RPMI8226 (cell line): ENCODE measurements around the gene DCLK1.
A peak's percentile ranks its signal among the peaks of the same experiment; 100 is the strongest.

Experiments
- DNase-seq: peaks from one replicate; pipeline ENCODE4 v3.0.0-alpha.2; 2015

DCLK1 gene

GRCh38 chr13:35732565-35732964 is 398.6 kb downstream of the DCLK1 start:
- DNase-seq, result no peak

- DNase-seq, result no peak
Observed at GRCh38 chr13:35731471-35731870, 399.7 kb downstream of the DCLK1 start.

DNA sequence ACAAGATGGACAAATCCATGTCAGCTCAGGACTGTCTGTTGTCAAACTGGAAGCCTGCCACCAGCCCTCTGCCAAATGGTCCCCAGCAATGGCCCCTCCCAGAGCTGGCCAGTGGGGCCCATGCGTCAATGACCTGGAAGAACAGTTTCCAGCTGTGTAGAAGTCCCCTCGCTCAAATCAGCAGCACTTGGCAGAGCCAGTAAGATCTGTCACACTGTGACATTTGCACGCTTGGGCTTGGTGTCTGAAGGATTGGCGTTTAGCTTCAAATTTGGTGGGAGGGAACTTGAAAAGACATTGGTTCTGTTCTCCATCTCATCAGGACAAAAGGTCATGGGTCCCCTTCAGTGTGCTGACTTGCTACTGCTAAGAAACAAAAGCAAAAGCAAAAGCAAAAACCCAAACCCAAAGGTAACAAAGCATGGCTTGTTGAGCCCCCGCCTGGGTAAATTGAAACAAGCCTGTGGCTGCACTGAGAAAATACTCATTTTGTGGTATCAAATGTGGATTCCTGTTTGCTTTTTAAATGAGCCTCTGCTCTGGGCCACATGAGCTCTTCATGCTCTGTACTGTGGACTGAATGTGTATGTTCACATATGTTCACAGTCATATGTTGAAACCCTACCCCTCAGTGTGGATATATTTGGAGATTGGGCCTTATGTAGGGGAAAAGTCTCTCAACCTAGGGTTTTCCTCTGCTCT is 401.1 kb downstream of the DCLK1 start:
- DNase-seq, result no peak

- DNase-seq, result no peak
Observed at GRCh38 chr13:35727881-35728280, 403.3 kb downstream of the DCLK1 start.

- DNase-seq, result no peak
Observed at GRCh38 chr13:35724446-35724845, 406.7 kb downstream of the DCLK1 start.

GRCh38 chr13:35723821-35724220 is 407.4 kb downstream of the DCLK1 start:
- DNase-seq, result no peak

- DNase-seq, result no peak
Observed at GRCh38 chr13:35723053-35723461, 408.1 kb downstream of the DCLK1 start.

DNA sequence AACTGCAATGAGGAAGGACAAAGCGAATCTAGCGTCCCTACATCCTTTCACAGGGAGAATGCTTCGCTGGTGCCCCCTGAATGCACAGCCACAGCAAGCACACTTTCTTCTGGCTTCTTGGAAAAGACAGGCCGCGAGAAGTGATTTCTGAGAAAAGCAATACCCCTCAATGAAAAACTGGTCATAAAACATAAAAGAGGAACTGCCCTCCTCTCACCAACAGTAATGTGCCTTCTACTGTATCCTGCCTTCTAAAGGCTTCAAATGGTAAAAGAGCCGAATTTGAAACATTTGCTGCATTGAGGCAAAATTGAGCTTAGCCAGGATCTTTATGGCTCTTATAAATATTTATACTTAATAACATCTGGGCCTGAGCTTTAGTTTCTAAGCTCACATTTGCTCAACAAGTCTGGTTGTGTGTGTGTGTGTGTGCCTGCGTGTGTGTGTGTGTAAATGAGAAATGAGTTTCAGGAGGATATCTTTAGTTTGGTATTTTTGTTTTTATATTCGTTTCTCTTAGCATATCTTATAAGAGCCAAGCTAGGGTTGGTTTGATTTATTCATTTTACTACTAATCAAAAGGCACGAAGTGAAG is 408.6 kb downstream of the DCLK1 start:
- DNase-seq, result no peak

- DNase-seq, result peak; percentile 11
Observed at GRCh38 chr13:35720690-35721554, 410.3 kb downstream of the DCLK1 start.

DNA sequence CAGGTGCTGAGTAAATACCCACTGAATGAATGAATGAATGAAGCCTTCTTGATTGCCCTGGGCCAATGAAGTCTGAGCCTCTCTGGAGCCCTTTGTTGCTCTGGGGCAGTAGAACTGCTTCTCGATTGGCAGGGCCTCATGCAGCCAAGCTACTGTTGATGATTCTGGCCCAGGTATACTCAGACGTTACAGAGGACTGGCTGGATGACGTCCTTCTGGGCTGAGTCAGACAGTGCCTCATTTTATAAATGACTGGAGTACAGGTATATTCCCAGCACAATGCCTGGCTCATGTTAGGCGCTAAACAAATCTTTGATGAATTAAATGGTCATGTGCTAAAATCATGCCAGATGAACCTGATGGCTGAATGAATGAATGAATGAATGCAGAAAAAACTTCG is 410.9 kb downstream of the DCLK1 start:
- no peak for DNase-seq
